SU-DHL-6 (cell line): ENCODE data around the gene MICAL3.

Experiments used
- EZH2phosphoT487 ChIP-seq: fragments of 200-600 bp; sonication (generic), shearing (Covaris generic); conservative IDR thresholded peaks from 2 replicates; pipeline ENCODE4 v1.6.1; 2018; ENCODE audit warnings: mild to moderate bottlenecking, antibody characterized with exemption, low read length, moderate library complexity, mixed read lengths
- TF ChIP-seq, protein P1 (sequence below): fragments of 200-600 bp; sonication (generic); IDR thresholded peaks from one replicate; pipeline ENCODE4 v1.5.1; 2017; ENCODE audit warnings: antibody characterized with exemption, mild to moderate bottlenecking, low read length, moderate library complexity; ENCODE audit not compliant: insufficient read depth, poor library complexity, severe bottlenecking

- TF ChIP-seq, protein P1, sequence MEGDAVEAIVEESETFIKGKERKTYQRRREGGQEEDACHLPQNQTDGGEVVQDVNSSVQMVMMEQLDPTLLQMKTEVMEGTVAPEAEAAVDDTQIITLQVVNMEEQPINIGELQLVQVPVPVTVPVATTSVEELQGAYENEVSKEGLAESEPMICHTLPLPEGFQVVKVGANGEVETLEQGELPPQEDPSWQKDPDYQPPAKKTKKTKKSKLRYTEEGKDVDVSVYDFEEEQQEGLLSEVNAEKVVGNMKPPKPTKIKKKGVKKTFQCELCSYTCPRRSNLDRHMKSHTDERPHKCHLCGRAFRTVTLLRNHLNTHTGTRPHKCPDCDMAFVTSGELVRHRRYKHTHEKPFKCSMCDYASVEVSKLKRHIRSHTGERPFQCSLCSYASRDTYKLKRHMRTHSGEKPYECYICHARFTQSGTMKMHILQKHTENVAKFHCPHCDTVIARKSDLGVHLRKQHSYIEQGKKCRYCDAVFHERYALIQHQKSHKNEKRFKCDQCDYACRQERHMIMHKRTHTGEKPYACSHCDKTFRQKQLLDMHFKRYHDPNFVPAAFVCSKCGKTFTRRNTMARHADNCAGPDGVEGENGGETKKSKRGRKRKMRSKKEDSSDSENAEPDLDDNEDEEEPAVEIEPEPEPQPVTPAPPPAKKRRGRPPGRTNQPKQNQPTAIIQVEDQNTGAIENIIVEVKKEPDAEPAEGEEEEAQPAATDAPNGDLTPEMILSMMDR: no peak
- no peak for TF ChIP-seq EZH2phosphoT487
Measured at GRCh38 chr22:17962168-17962567, 62.2 kb downstream of the MICAL3 start.
